Thyroid gland (tissue), 4 donors: ENCODE data around the gene STX8. TPM values are rescaled to one million over a fixed set of nuclear protein-coding genes. Genes with fewer than 3 reads are reported as not detected.

ENCODE experiments used
- DNase-seq, 2 donors: peaks; one replicate each; pipeline ENCODE4 v3.0.0-alpha.2; 2019
- H3K27ac ChIP-seq, 3 donors: fragments of 200-600 bp; sonication (generic); 1 replicate in 2 of 3; 2 replicates in 1 of 3; pipeline ENCODE4 v1.5.1; 2016 to 2019; ENCODE audit warnings: mild to moderate bottlenecking in 1 of 3, moderate library complexity in 1 of 3
- H3K27me3 ChIP-seq: fragments of 200-600 bp; sonication (generic); one replicate; pipeline ENCODE4 v1.5.1; 2019
- H3K36me3 ChIP-seq, 2 donors: fragments of 200-600 bp; sonication (generic); one replicate each; pipeline ENCODE4 v1.5.1; 2016 to 2019
- H3K4me1 ChIP-seq, 2 donors: fragments of 200-600 bp; sonication (generic); one replicate each; pipeline ENCODE4 v1.5.1; 2017 to 2019
- H3K4me3 ChIP-seq, 3 donors: fragments of 200-600 bp; sonication (generic); replicated peaks in 1 of 3; 1 replicate in 2 of 3; 2 replicates in 1 of 3; pipeline ENCODE4 v1.5.1; 2016; ENCODE audit warnings: mild to moderate bottlenecking in 1 of 3
- H3K9me3 ChIP-seq: fragments of 200-600 bp; sonication (generic); one replicate; pipeline ENCODE4 v1.5.1; 2017
- CTCF ChIP-seq, 6 experiments: fragments of 200-600 bp in 3 of 6; fragments of 450-650 bp in 3 of 6; sonication (generic) in 3 of 6; IDR thresholded peaks; one replicate each; pipeline ENCODE4 v1.5.1; 2016 to 2019; ENCODE audit warnings: antibody characterized with exemption in 6 of 6, mild to moderate bottlenecking in 2 of 6, inconsistent platforms in 1 of 6, moderate library complexity in 1 of 6
- POLR2A ChIP-seq, 2 donors: fragments of 450-650 bp; IDR thresholded peaks; one replicate each; pipeline ENCODE4 v1.6.1; 2017; ENCODE audit warnings: antibody characterized with exemption in 2 of 2, mild to moderate bottlenecking in 2 of 2, moderate library complexity in 1 of 2
- WGBS, 2 donors: methylation state at CpG; one replicate each; pipeline ENCODE4 v1.1.5; 2017; 5-methylcytosine and 5-hydroxymethylcytosine counted together
- intact Hi-C: fragments of 100-400 bp; cut with DNase I; formaldehyde crosslinking; loops from one replicate; pipeline ENCODE4 v1.15.1; 2023
- total RNA-seq, 4 donors: library from RNA; depleted of rRNA; stranded (reverse); fragments of >200 nt; gene quantifications; one replicate each; pipeline ENCODE4 v1.2.3, GENCODE V29; 2016

Gene STX8
- total RNA-seq, 4 donors from 2014 or later, result 67.6 to 88.9 (median 72.7) TPM

DNA sequence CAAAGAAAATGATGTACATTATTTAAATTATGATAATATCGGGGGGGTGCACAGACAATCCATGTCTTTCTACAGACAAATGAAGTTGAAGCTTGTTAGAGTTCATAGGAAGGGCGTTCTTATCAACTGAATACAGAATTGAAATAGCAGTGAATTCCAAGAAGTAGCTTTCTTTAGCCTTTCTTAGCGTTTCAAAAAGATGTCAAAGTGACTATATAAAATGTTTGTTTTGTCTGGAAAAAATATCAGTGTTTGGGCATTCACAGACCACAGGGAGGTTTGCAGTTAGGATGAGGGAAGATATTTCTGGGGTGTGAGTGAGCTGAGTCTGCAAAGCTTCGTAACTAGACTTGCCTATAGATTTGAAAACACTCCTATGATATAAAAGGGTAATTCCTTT, 55.0 kb downstream of the STX8 start:
- no peaks in the 10 kb centered on the region for H3K36me3 ChIP-seq
- no peak overlapping the region for H3K4me3 ChIP-seq
- H3K4me1 ChIP-seq, result no peaks in the 10 kb centered on the region
- 71 to 86% methylated on average over 4 of the region's 4 CpGs for WGBS, 2 donors
- no peaks in the 10 kb centered on the region for H3K27me3 ChIP-seq
- no peak overlapping the region for H3K27ac ChIP-seq
- intact Hi-C loops, result loop anchor here (10.0 kb wide), 1 partner anchor 526 kb away; no protein-coding TSS in a partner anchor
- no peak for DNase-seq
- no peaks in the 10 kb centered on the region for H3K9me3 ChIP-seq
- TF ChIP-seq POLR2A (IDR thresholded peaks at IDR 0.05) (no peak), CTCF (IDR thresholded peaks at IDR 0.05) (no peak)

GRCh38 chr17:9519583-9520272, 55.9 kb downstream of the STX8 start:
- H3K27ac ChIP-seq, result no peak overlapping the region
- no peaks in the 10 kb centered on the region for H3K36me3 ChIP-seq
- no peak overlapping the region for H3K4me3 ChIP-seq
- TF ChIP-seq POLR2A (IDR thresholded peaks at IDR 0.05), result no peak
- no peak for TF ChIP-seq CTCF (IDR thresholded peaks at IDR 0.05)
- intact Hi-C loops, result loop anchor here (10.0 kb wide), 1 partner anchor 525 kb away; no protein-coding TSS in a partner anchor
- no peaks in the 10 kb centered on the region for H3K9me3 ChIP-seq
- no peaks in the 10 kb centered on the region for H3K4me1 ChIP-seq
- 87 to 93% methylated on average over 8 of the region's 9 CpGs for WGBS, 2 donors
- no peak for DNase-seq
- H3K27me3 ChIP-seq, result no peaks in the 10 kb centered on the region

- DNase-seq, result no peak
- Histone ChIP-seq H3K36me3 (no peaks in the 10 kb centered on the region), H3K27ac (no peak overlapping the region), H3K9me3 (no peaks in the 10 kb centered on the region), H3K4me1 (no peaks in the 10 kb centered on the region), H3K4me3 (no peak overlapping the region), H3K27me3 (no peaks in the 10 kb centered on the region)
- intact Hi-C loops, result no loop called here
- 89 to 93% methylated on average over 1 of the region's 1 CpG for WGBS, 2 donors
- TF ChIP-seq CTCF (IDR thresholded peaks at IDR 0.05), result no peak
- no peak for TF ChIP-seq POLR2A (IDR thresholded peaks at IDR 0.05)
These were observed 58.2 kb downstream of the STX8 start for GRCh38 chr17:9517396-9517795.

DNA sequence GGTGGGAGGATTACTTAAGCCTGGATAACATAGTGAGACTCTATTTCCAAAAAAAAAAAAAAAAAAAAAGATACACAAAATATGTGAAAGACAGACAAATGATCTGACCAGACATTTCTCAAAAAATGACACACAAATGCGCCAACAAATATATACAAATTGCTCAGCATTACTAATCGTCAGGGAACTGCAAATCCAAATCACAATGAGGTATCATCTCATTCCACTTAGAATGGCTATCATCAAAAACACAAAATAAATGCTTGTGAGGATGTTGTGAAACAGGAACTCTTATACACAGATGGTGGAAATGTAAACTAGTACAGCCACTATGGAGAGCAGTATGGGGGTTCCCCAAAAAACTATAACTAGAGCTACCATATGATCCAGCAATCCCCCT, 62.4 kb downstream of the STX8 start:
- H3K27ac ChIP-seq, result no peak overlapping the region
- no peaks in the 10 kb centered on the region for H3K36me3 ChIP-seq
- no peaks in the 10 kb centered on the region for H3K4me1 ChIP-seq
- WGBS, 2 donors, result 92 to 96% methylated on average over 2 of the region's 2 CpGs
- no peak for TF ChIP-seq CTCF (IDR thresholded peaks at IDR 0.05)
- TF ChIP-seq POLR2A (IDR thresholded peaks at IDR 0.05), result no peak
- H3K4me3 ChIP-seq, result no peak overlapping the region
- H3K9me3 ChIP-seq, result no peaks in the 10 kb centered on the region
- intact Hi-C loops, result no loop called here
- no peak for DNase-seq
- H3K27me3 ChIP-seq, result no peaks in the 10 kb centered on the region

- H3K36me3 ChIP-seq, result no peaks in the 10 kb centered on the region
- WGBS, 2 donors, result 71 to 82% methylated on average over 4 of the region's 4 CpGs
- intact Hi-C loops, result no loop called here
These were observed 63.1 kb downstream of the STX8 start for GRCh38 chr17:9512323-9513168.

More at GRCh38 chr17:9512323-9513168, 63.1 kb downstream of the STX8 start:
- H3K27me3 ChIP-seq, result no peaks in the 10 kb centered on the region
- DNase-seq, result no peak
- H3K4me1 ChIP-seq, result no peaks in the 10 kb centered on the region
- H3K27ac ChIP-seq, result no peak overlapping the region
- no peak overlapping the region for H3K4me3 ChIP-seq
- H3K9me3 ChIP-seq, result no peaks in the 10 kb centered on the region
- TF ChIP-seq POLR2A (IDR thresholded peaks at IDR 0.05), result no peak
- no peak for TF ChIP-seq CTCF (IDR thresholded peaks at IDR 0.05)
